ENCODE data around the gene ICOS.

The ICOS gene

DNA sequence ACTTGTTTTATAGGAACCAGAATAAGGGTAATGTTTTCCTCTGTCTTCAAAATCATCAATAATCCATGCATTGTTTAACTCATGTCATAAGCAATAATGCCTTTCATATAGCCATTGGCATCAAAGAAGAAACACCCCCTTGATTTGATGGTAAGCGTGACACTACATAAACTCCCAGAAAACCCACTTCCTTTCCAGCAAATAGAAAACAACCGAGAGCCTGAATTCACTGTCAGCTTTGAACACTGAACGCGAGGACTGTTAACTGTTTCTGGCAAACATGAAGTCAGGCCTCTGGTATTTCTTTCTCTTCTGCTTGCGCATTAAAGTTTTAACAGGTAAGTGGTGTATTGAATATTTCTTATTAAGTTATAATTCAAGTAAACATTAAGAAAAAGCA lies at the start of gene ICOS:
ICOS (plus strand) TSS at position 229 of the 400 bp plus-strand sequence; CDS start at position 281, 52 bp downstream.
- DNase-seq (ENCODE audit: low read depth): no peak

GRCh38 chr2:203887677-203888076 lies 48.9 kb upstream of the ICOS start:
- DNase-seq (ENCODE audit: low read depth): no peak

DNA sequence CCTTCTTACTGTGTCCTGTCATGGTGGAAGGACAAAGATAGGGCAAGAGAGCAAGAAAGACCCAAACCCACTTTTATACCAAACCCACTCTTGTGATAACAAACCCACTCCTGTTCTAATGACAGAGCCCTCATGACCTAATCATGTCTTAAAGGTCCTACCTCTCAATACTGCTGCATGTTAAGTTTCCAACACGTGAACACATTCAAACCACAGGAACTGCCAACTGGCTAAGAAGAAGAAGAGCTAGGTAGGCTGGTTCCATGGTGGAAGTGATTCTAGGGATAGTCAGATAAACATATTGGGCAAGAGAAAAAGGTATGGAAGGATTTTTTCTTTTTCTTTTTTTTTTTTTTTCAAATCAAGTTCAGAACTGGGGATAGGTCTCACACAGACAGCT lies 47.0 kb upstream of the ICOS start:
- no peak for DNase-seq (ENCODE audit: low read depth)

DNA sequence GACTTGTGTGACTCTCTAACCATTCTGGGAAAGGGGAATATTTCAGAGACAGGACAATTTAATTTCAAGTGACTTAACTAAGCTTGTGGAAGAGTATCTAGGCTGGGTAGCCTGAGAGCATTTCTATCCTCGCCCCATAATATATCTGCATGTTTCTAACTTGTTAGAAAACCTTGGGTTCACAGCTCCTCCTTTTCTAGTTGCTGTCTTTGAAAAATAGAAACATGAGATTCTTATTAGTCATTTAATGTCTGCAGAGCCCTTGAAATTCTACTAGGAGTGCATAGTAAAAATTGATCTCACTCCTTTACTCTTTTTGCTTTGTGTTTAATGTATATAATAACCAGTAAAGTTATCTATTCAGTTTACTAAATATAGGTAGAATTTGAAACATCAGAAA lies 46.6 kb upstream of the ICOS start:
- no peak for DNase-seq (ENCODE audit: low read depth)

GRCh38 chr2:203890733-203891132 lies 45.8 kb upstream of the ICOS start:
- no peak for DNase-seq (ENCODE audit: low read depth)

GRCh38 chr2:203891474-203891873 lies 45.1 kb upstream of the ICOS start:
- DNase-seq (ENCODE audit: low read depth): peak; percentile 27

DNA sequence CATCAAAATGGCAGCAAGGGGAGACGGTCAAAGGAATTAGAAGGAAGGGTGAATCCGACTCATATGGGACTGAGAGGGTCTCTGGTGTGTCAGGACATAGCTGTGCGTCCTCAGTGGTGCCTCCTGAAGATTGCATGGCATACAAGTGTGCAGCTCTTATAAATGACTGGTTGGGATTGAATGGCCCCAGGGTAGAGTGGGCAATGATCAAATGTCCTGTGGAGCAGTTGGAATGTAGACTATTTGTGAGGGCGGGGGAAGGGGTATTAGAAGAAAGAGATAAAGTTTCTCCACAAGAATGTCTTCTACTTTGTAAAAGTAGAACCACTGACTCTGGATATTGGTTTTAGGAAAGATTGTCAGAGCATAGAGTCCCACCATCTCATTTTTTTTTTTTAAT lies 44.4 kb upstream of the ICOS start:
- no peak for DNase-seq (ENCODE audit: low read depth)

- no peak for DNase-seq (ENCODE audit: low read depth)
Observed at GRCh38 chr2:203893401-203893800, 43.2 kb upstream of the ICOS start.

- DNase-seq (ENCODE audit: low read depth): no peak
Observed at GRCh38 chr2:203893840-203894239, 42.7 kb upstream of the ICOS start.

DNA sequence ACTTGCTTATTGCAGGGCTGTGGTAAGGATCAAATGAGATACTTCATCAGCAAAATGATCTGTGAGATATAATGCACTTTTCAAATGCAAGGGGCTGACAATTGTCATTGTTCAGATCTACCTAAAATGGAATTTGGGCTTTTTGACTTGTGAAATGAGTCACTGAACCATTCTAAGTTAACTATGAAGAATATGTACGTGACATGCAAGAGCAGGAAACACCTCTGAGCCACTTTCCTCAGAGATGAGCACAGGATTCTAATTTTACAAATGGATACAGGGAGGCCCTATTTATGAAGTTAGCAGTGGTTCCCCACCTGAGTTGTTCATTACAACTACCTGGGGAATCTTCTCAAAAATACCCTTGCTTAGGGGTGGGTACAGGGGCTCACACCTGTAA lies 42.3 kb upstream of the ICOS start:
- DNase-seq (ENCODE audit: low read depth): no peak

DNA sequence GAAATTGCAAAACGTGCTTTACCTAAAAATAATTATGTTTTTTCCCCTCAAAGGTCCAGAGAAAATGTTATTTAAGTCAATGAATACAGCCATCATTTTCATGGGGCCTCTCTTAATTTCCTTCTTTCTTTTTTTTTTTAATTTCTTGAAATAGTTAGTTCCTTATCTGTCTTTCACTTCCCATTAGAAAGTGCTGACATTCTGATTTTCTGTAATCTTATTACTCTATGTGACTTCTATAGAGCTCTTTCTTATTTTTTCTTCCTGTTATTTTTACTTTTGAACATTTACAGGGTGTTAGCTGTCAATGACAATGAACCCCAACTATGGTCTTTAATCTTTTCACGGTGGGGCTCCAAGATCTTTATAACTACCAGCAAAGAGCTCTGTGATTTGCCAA lies 39.0 kb upstream of the ICOS start:
- DNase-seq (ENCODE audit: low read depth): no peak

GRCh38 chr2:203898657-203899056 lies 37.9 kb upstream of the ICOS start:
- no peak for DNase-seq (ENCODE audit: low read depth)

DNA sequence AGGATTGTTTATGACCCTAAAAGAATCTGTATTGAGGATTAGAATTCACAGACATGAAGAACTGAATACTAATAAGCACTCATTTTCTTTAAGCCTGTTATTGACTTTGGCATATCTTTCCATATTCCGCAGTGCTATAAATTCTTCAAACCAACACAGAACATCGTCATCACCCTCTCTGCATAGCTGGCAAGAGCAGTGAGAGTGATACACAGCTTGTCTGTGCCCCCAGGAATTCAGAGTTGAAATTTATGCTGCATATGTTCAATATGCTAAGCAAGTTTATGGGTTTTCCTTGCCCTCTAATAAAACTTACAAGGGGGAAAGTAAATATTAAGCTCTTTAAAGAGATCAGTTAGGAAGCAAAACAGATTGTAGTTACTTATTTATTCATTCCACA lies 36.3 kb upstream of the ICOS start:
- DNase-seq (ENCODE audit: low read depth): no peak

- no peak for DNase-seq (ENCODE audit: low read depth)
Observed at GRCh38 chr2:203904022-203904421, 32.5 kb upstream of the ICOS start.

DNA sequence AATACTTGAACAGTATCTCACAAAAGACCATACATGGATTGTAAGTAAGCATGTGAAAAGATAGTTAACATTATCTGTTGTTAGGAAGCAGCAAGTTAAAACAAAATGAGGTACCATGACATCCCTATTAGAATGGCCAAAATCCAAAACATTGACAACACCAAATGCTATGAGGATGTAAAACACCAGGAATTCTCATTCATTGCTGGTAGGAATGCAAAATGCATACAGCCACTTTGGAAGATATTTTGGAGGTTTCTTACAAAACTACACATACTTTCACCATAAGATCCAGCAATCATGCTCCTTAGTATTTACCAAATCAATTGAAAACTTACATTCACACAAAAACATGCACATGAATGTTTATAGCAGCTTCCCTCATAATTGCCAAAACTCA lies 30.9 kb upstream of the ICOS start:
- DNase-seq (ENCODE audit: low read depth): no peak

- DNase-seq (ENCODE audit: low read depth): no peak
Observed at GRCh38 chr2:203908066-203908796, 28.3 kb upstream of the ICOS start.

- DNase-seq (ENCODE audit: low read depth): no peak
Observed at GRCh38 chr2:203908797-203909185, 27.8 kb upstream of the ICOS start.

DNA sequence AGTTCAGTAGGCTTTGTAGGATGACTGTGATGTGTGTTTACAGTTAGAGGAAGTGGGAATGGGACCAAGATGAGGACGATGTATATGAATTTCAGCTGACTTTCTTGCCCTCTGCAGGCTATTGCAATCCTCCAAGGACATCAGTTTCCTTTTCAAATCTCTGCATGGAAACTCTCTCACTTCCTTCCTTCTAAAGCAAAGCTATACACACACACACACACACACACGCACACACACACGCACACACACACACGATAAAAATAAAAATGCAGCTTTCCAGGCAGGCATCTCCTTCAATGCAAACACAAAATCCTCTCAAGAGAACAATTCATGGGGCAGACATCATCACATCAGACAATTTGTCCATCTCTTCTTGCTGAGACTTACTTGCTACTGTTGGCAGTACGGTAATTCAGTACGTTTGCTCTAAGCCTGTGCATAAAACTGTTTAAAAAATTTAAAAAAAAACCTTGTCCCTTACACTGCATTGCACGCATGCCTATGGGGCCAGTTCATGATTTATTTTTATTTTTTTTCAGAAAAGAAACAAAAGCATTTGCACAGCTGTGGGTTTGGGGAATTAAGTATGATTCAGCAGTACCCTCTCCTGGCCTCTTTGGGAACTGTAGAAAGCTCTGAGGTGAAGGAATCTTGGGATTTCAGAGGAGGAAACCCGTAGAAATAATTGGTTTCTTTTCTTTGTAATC lies 27.1 kb upstream of the ICOS start:
- peak; percentile 76 for DNase-seq (ENCODE audit: low read depth)

- DNase-seq (ENCODE audit: low read depth): no peak
Observed at GRCh38 chr2:203909974-203910373, 26.6 kb upstream of the ICOS start.

- no peak for DNase-seq (ENCODE audit: low read depth)
Observed at GRCh38 chr2:203913947-203914346, 22.6 kb upstream of the ICOS start.

- DNase-seq (ENCODE audit: low read depth): no peak
Observed at GRCh38 chr2:203914546-203915182, 21.9 kb upstream of the ICOS start.

- DNase-seq (ENCODE audit: low read depth): no peak
Observed at GRCh38 chr2:203915256-203915655, 21.3 kb upstream of the ICOS start.

DNA sequence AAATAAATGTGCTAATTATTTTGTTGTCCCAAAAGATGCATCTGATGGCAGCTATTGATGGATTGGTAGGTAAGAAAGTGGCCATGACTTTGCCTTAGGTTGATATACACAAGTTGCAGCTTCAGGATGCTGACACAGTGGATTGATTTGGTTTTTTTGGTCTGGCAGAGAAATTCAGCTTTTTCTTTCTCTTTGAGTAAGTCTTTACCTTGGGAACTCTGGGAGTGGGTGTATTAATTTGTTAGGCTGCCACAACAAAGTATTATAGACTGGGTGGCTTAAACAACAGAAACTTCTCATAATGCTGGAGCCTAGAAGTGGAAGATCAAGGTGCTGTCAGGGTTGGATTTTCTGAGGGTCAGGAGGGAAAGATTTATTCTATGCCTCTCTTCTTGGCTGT lies 19.8 kb upstream of the ICOS start:
- DNase-seq (ENCODE audit: low read depth): no peak

All from ELR (cell line).